ENCODE measurements around the gene BRD8. TPM values are rescaled to one million over a fixed set of nuclear protein-coding genes. Genes with fewer than 3 reads are reported as not detected.

BRD8 gene
- total and polyA plus RNA-seq, 2 donors (not counting 3 experiments of a cell fraction or from before 2014, with no cell fraction given): 38.2 to 73.7 TPM

GRCh38 chr5:138103319-138103637, 75.2 kb downstream of the BRD8 start:
- Histone ChIP-seq H3K4me1 (ENCODE audit: control insufficient read depth, extremely low read depth, insufficient read depth, low read length) (no peaks in the 10 kb centered on the region), H4K20me1 (replicated peaks; ENCODE audit: control insufficient read depth, extremely low read depth, insufficient read depth, low read length) (no peaks in the 10 kb centered on the region), H3K27me3 (ENCODE audit: control insufficient read depth in 2 of 2, insufficient read depth in 2 of 2, low read length in 2 of 2) (peaks cover 8 to 9% of the 10 kb centered on the region in 2 experiments), H3K79me2 (ENCODE audit: control insufficient read depth, insufficient read depth, low read length) (no peaks in the 10 kb centered on the region), H3K27ac (ENCODE audit: insufficient read depth, low read depth, low read length) (no peak overlapping the region), H3K4me2 (ENCODE audit: insufficient read depth, low read length) (no peak overlapping the region), H2AFZ (ENCODE audit: low read depth, low read length) (no peak overlapping the region), H3K9me1 (replicated peaks; ENCODE audit: control insufficient read depth, extremely low read depth, insufficient read depth, low read length) (no peaks in the 10 kb centered on the region), H3K36me3 (ENCODE audit: control insufficient read depth in 2 of 2, extremely low read depth in 1 of 2, insufficient read depth in 2 of 2, low read length in 2 of 2) (no peaks in the 10 kb centered on the region), H3K9me3 (replicated peaks; ENCODE audit: control insufficient read depth, insufficient read depth, low read length) (no peaks in the 10 kb centered on the region), H3K4me3 (replicated peaks in 1 of 3; ENCODE audit: insufficient read depth in 1 of 3, low read depth in 1 of 3, low read length in 3 of 3) (no peak overlapping the region), H3K9ac (replicated peaks; ENCODE audit: extremely low read depth, insufficient read depth, low read length) (no peak overlapping the region)
- no TSS peak for BruUV-seq (replicated peaks)
- DNase-seq (ENCODE audit: low read depth, low spot score) (no peak), FAIRE-seq (no peak)
- dilution Hi-C loops (cut with MboI; ENCODE audit: extremely low pct_ligation_motif_present, low sequenced_read_pairs) (no loop called here), intact Hi-C loops (cut with micrococcal nuclease) (no loop called here)
- ChIA-PET CTCF (interaction anchor here (0.6 to 2.5 kb wide), 3 partner anchors 14 to 26 kb away, joined by 3 to 10 read pairs (median 8); no protein-coding TSS in a partner anchor), POLR2A (no interaction called here)
- TF ChIP-seq GATA2 (IDR thresholded peaks at IDR 0.05; ENCODE audit: insufficient read depth, insufficient read length, low read depth, low read length): no peak
- no peak for TF ChIP-seq JUN (IDR thresholded peaks at IDR 0.05; ENCODE audit: borderline replicate concordance, insufficient read depth, insufficient read length, low read depth)
- TF ChIP-seq FOS (IDR thresholded peaks at IDR 0.05; ENCODE audit: borderline replicate concordance, insufficient read depth, low read length): no peak
- no peak for TF ChIP-seq MAX (IDR thresholded peaks at IDR 0.05; ENCODE audit: insufficient read depth, insufficient read length)
- TF ChIP-seq POLR2AphosphoS5 (IDR thresholded peaks at IDR 0.05; ENCODE audit: insufficient read depth, low read depth, low read length): no peak
- no peak for TF ChIP-seq EZH2 (IDR thresholded peaks at IDR 0.05; ENCODE audit: borderline replicate concordance, low read depth, low read length, severe bottlenecking)
- TF ChIP-seq POLR2A (IDR thresholded peaks at IDR 0.05; ENCODE audit: low read depth, low read length): no peak
- no peak for TF ChIP-seq MYC (IDR thresholded peaks at IDR 0.05; ENCODE audit: low read depth, low read length)
- no peak for TF ChIP-seq CTCF (IDR thresholded peaks at IDR 0.05; ENCODE audit: extremely low read depth in 1 of 2, insufficient read depth in 1 of 2, low read depth in 1 of 2, low read length in 2 of 2)

Measured in endothelial cell of umbilical vein (primary cell).